ENCODE measurements around the gene LIMCH1.

GRCh38 chr4:41678951-41679350 lies 141.0 kb downstream of the LIMCH1 start:
- TF ChIP-seq ZNF274 (IDR thresholded peaks at IDR 0.05; ENCODE audit: low read depth, low read length) (no peak), JUND (IDR thresholded peaks at IDR 0.05) (no peak), EZH2phosphoT487 (IDR thresholded peaks at IDR 0.05; ENCODE audit: borderline replicate concordance) (no peak)
